Large intestine (tissue), 3 donors: ENCODE results near the gene MYO1B. TPM values are rescaled to one million over a fixed set of nuclear protein-coding genes. Genes with fewer than 3 reads are reported as not detected.
A peak's percentile ranks its signal among the peaks of the same experiment; 100 is the strongest.

ENCODE experiments used
- DNase-seq, 2 donors: peaks; one replicate each; pipeline versions ENCODE4 v3.0.0 to v3.0.0-alpha.2; 2013
- H3K27ac ChIP-seq: one replicate; pipeline ENCODE4 v1.5.1; 2013; ENCODE audit warnings: low read length
- H3K27me3 ChIP-seq: 2 replicates; pipeline ENCODE4 v1.6.1; 2013; ENCODE audit warnings: low read length; ENCODE audit not compliant: control insufficient read depth, insufficient read depth
- H3K36me3 ChIP-seq: 2 replicates; pipeline ENCODE4 v1.6.1; 2013; ENCODE audit warnings: low read length; ENCODE audit not compliant: control insufficient read depth, insufficient read depth
- H3K4me1 ChIP-seq: one replicate; pipeline ENCODE4 v1.6.1; 2013; ENCODE audit warnings: low read length; ENCODE audit not compliant: control insufficient read depth, insufficient read depth
- H3K4me3 ChIP-seq: one replicate; pipeline ENCODE4 v1.5.1; 2013; ENCODE audit warnings: low read length
- H3K9me3 ChIP-seq: one replicate; pipeline ENCODE4 v1.6.1; 2013; ENCODE audit warnings: mild to moderate bottlenecking, low read depth, low read length, moderate library complexity; ENCODE audit not compliant: control insufficient read depth
- WGBS: methylation state at CpG from one replicate; pipeline ENCODE4 v1.1.5; 2013; ENCODE audit warnings: low lambda C conversion rate; ENCODE audit not compliant: insufficient coverage; 5-methylcytosine and 5-hydroxymethylcytosine counted together
- polyA plus RNA-seq: library from polyadenylated mRNA; unstranded; fragments of 120-200 nt; gene quantifications from one replicate; pipeline ENCODE4 v1.2.1, GENCODE V29; 2013

MYO1B gene
- polyA plus RNA-seq, 1 donor = 37.9 TPM

- 86% methylated on average over 1 of the region's 7 CpGs for WGBS
- H3K27ac ChIP-seq = no peak overlapping the region
- no peak for DNase-seq
Measured at GRCh38 chr2:191386938-191387536, 141.8 kb downstream of the MYO1B start.

DNA sequence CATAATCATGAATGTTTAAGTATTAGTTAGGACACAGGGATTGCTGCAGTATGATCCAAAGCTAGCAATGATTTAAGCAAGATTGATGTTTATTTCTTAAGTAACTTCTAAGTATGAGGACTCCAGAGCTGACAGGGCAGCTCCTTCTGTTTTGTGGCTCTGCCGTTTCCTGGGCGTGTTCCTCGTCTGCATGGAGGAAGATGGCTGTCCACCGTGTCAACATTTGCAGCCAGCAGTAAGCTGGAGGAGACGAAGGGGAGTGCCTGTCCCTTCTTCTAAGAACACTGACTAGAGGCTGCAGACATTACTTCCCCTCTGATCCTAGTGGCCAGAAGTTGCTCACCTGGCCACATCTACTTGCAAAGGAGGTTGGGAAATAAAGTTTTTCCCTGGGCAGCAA is 144.1 kb downstream of the MYO1B start:
- peaks cover 28% of the 10 kb centered on the region for H3K36me3 ChIP-seq
- WGBS = no CpG with 5 or more reads among the region's 5 CpGs
- H3K27ac ChIP-seq = no peak overlapping the region
- no peak overlapping the region for H3K4me3 ChIP-seq
- peaks cover 2% of the 10 kb centered on the region for H3K4me1 ChIP-seq
- H3K27me3 ChIP-seq = no peaks in the 10 kb centered on the region
- no peak for DNase-seq
- H3K9me3 ChIP-seq = no peaks in the 10 kb centered on the region

More at GRCh38 chr2:191386938-191387536, 141.8 kb downstream of the MYO1B start:
- H3K4me3 ChIP-seq = no peak overlapping the region
- no peaks in the 10 kb centered on the region for H3K4me1 ChIP-seq
- H3K9me3 ChIP-seq = no peaks in the 10 kb centered on the region
- peaks cover 29% of the 10 kb centered on the region for H3K36me3 ChIP-seq
- no peaks in the 10 kb centered on the region for H3K27me3 ChIP-seq

GRCh38 chr2:191391171-191391570 is 146.0 kb downstream of the MYO1B start:
- no CpG with 5 or more reads among the region's 3 CpGs for WGBS
- Histone ChIP-seq H3K27ac (no peak overlapping the region), H3K9me3 (no peaks in the 10 kb centered on the region), H3K36me3 (peaks cover 33% of the 10 kb centered on the region), H3K4me3 (no peak overlapping the region), H3K27me3 (no peaks in the 10 kb centered on the region), H3K4me1 (peaks cover 2% of the 10 kb centered on the region)
- no peak for DNase-seq

DNA sequence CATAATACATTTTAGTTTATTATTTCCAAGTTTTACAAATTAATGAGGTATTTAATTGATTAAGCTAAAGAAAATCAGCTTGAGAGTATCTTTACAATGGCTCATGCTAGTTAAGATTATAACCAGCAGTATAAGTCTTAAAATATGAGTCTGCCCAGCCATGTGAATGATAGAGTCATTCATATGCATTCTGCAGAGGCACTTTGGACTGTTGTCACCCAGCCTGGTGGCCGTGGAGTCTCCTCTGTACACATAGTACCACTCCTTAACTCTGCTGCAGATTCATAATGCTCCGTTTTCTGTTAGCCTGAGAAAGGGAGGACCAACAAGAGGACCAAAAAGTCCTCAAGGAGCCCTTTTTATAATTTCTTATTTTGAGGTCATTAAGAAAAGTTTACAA is 148.8 kb downstream of the MYO1B start:
- no CpG with 5 or more reads among the region's 2 CpGs for WGBS
- Histone ChIP-seq H3K27ac (peak overlapping the region; percentile 10), H3K4me3 (no peak overlapping the region), H3K9me3 (peaks cover 5% of the 10 kb centered on the region), H3K4me1 (peaks cover 2% of the 10 kb centered on the region), H3K36me3 (peaks cover 32% of the 10 kb centered on the region), H3K27me3 (no peaks in the 10 kb centered on the region)
- peak; percentile 34 to 79 for DNase-seq

GRCh38 chr2:191396794-191397193 is 151.6 kb downstream of the MYO1B start:
- DNase-seq = no peak
- 92% methylated on average over 2 of the region's 5 CpGs for WGBS
- peaks cover 22% of the 10 kb centered on the region for H3K36me3 ChIP-seq
- no peak overlapping the region for H3K4me3 ChIP-seq
- peaks cover 7% of the 10 kb centered on the region for H3K9me3 ChIP-seq
- H3K4me1 ChIP-seq = peaks cover 20% of the 10 kb centered on the region
- H3K27ac ChIP-seq = no peak overlapping the region
- no peaks in the 10 kb centered on the region for H3K27me3 ChIP-seq

- peaks cover 7% of the 10 kb centered on the region for H3K9me3 ChIP-seq
- WGBS = no CpG with 5 or more reads among the region's 5 CpGs
- H3K4me3 ChIP-seq = no peak overlapping the region
- H3K27me3 ChIP-seq = no peaks in the 10 kb centered on the region
- H3K4me1 ChIP-seq = peaks cover 18% of the 10 kb centered on the region
- H3K27ac ChIP-seq = peak overlapping the region; percentile 85
- peaks cover 20% of the 10 kb centered on the region for H3K36me3 ChIP-seq
- peak; percentile 59 to 84 for DNase-seq
Measured at GRCh38 chr2:191399601-191400000, 154.4 kb downstream of the MYO1B start.

DNA sequence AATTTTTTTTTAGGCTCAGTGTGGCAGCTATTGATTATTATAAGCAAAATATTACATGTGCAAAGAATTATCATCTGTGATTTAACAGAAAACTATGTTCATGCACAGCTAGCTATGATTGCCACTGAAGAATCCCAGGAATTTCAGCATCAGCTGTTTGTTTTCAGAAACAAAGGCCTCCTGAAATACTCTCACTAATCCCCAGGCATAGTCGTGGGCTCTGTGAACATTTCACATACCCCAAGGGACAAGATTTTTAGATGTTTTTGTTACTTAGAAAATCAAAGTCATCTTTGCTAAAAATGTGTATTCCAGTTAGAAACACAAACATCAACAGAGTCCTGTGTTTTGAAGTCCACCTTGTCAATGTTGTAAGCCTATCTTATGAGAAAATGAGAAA is 156.1 kb downstream of the MYO1B start:
- H3K27ac ChIP-seq = no peak overlapping the region
- H3K4me3 ChIP-seq = no peak overlapping the region
- H3K36me3 ChIP-seq = peaks cover 12% of the 10 kb centered on the region
- peaks cover 18% of the 10 kb centered on the region for H3K4me1 ChIP-seq
- no peaks in the 10 kb centered on the region for H3K27me3 ChIP-seq
- H3K9me3 ChIP-seq = peaks cover 7% of the 10 kb centered on the region
- no peak for DNase-seq
- 0% methylated on average over 1 of the region's 1 CpG for WGBS

DNA sequence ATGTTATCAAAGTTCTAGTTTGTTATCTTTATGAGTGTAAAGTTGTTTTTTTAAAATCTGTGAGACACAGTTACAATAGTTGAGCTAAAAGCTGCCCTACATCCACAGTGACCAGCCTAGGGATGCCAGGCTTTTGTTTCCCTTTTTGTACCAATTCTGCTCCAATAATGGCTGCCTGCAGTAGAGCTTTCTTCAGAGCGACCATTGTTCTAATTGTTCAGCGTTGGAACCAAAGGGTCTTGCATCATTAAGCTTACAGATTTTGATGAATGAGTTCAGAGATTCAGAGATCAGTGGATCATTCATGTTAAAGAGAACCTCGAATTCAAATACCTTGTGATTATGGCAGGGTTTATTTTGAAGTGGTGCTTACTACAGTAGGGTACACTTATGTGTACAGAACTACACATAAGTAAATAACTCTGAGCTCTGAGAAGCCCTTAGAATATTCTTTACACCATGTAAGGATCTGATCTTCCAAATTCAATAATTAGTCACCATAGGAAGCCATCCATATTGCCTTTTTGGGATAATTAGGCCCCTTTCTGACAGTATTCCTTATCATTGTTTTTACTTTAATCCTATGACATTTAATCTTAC is 157.9 kb downstream of the MYO1B start:
- H3K27me3 ChIP-seq = no peaks in the 10 kb centered on the region
- no CpG with 5 or more reads among the region's 3 CpGs for WGBS
- H3K4me3 ChIP-seq = no peak overlapping the region
- no peak overlapping the region for H3K27ac ChIP-seq
- peaks cover 8% of the 10 kb centered on the region for H3K36me3 ChIP-seq
- H3K4me1 ChIP-seq = peaks cover 18% of the 10 kb centered on the region
- no peak for DNase-seq
- H3K9me3 ChIP-seq = peaks cover 7% of the 10 kb centered on the region

DNA sequence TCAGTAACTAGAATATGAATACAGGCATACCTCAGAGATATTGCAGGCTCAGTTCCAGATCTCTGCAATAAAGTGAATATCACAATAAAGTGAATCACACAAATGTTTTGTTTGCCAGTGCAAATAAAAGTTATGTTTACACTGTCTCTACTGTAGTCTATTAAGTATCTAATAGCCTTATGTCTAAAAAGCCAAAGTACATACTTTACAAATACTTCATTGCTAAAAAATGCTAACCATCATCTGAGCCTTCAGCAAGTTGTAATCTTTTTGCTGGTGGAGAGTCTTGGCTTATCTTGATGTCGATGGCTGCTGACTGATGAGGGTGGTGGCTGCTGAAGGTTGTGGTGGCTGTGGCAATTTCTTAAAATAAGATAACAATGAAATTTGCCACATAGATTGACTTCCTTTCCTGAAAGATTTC is 159.4 kb downstream of the MYO1B start:
- peaks cover 18% of the 10 kb centered on the region for H3K36me3 ChIP-seq
- 60% methylated on average over 1 of the region's 1 CpG for WGBS
- DNase-seq = no peak
- no peaks in the 10 kb centered on the region for H3K27me3 ChIP-seq
- no peak overlapping the region for H3K27ac ChIP-seq
- no peak overlapping the region for H3K4me3 ChIP-seq
- H3K9me3 ChIP-seq = no peaks in the 10 kb centered on the region
- peaks cover 13% of the 10 kb centered on the region for H3K4me1 ChIP-seq

DNA sequence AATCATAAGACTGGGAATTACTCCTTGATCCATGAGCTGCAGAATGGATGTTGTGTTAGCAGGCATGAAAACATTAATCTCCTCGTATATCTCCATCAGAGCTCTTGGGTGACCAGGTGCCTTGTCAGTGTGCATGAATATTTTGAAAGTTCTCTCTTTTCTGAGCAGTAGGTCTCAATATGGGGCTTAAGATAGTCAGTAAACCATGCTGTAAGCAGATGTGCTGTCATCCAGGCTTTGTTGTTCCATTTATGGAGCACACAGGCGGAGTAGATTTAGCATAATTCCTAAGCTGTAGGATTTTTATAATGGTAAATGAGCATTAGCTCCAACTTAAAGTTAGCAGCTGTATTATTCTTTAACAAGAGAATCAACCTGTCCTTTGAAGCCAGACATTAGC is 160.3 kb downstream of the MYO1B start:
- Histone ChIP-seq H3K27ac (no peak overlapping the region), H3K9me3 (no peaks in the 10 kb centered on the region), H3K27me3 (no peaks in the 10 kb centered on the region), H3K36me3 (peaks cover 21% of the 10 kb centered on the region), H3K4me1 (peaks cover 4% of the 10 kb centered on the region), H3K4me3 (no peak overlapping the region)
- WGBS = no CpG with 5 or more reads among the region's 2 CpGs
- no peak for DNase-seq
